HT-29 (cell line): ENCODE results near the gene SLX4IP. TPM values are rescaled to one million over a fixed set of nuclear protein-coding genes. Genes with fewer than 3 reads are reported as not detected.

Experiments
- DNase-seq: peaks from one replicate; pipeline ENCODE4 v3.0.0-alpha.2; 2015; ENCODE audit warnings: low spot score
- total RNA-seq: library from RNA; depleted of rRNA; stranded (reverse); fragments of >200 nt; shearing (Covaris generic); gene quantifications from 2 replicates; pipeline ENCODE4 v1.2.3, GENCODE V29; 2014

Gene SLX4IP
- total RNA-seq, 1 experiment from 2014 or later, result 1.4 TPM

GRCh38 chr20:10428008-10428407, 7.1 kb upstream of the SLX4IP start:
- DNase-seq, result no peak

GRCh38 chr20:10429443-10429981, 5.6 kb upstream of the SLX4IP start:
- no peak for DNase-seq

- no peak for DNase-seq
Measured at GRCh38 chr20:10430000-10430466, 5.1 kb upstream of the SLX4IP start.

- DNase-seq, result no peak
Measured at GRCh38 chr20:10430704-10431103, 4.4 kb upstream of the SLX4IP start.

- no peak for DNase-seq
Measured at GRCh38 chr20:10432079-10432478, 3.0 kb upstream of the SLX4IP start.

GRCh38 chr20:10433014-10433622, 2.0 kb upstream of the SLX4IP start:
- peak; percentile 32 for DNase-seq

GRCh38 chr20:10433623-10434466, 1.3 kb upstream of the SLX4IP start, which contains the start of gene MKKS:
Gene MKKS (minus strand): TSS chr20:10434222. CDS start chr20:10413514, 20,708 bp downstream.
- peak; percentile 91 for DNase-seq

- DNase-seq, result peak; percentile 97
Measured at GRCh38 chr20:10434467-10434831, 656 bp upstream of the SLX4IP start.

GRCh38 chr20:10436053-10436699, 1.1 kb downstream of the SLX4IP start:
- no peak for DNase-seq

- no peak for DNase-seq
Measured at GRCh38 chr20:10438217-10438616, 3.1 kb downstream of the SLX4IP start.

GRCh38 chr20:10443936-10444335, 8.8 kb downstream of the SLX4IP start:
- no peak for DNase-seq

GRCh38 chr20:10445758-10446157, 10.7 kb downstream of the SLX4IP start:
- DNase-seq, result no peak

GRCh38 chr20:10447028-10447427, 11.9 kb downstream of the SLX4IP start:
- DNase-seq, result peak; percentile 74

- no peak for DNase-seq
Measured at GRCh38 chr20:10448270-10449156, 13.4 kb downstream of the SLX4IP start.

- DNase-seq, result no peak
Measured at GRCh38 chr20:10449270-10449669, 14.2 kb downstream of the SLX4IP start.

- no peak for DNase-seq
Measured at GRCh38 chr20:10453241-10453640, 18.1 kb downstream of the SLX4IP start.

GRCh38 chr20:10454151-10454750, 19.1 kb downstream of the SLX4IP start:
- no peak for DNase-seq

GRCh38 chr20:10461495-10461894, 26.4 kb downstream of the SLX4IP start:
- DNase-seq, result no peak

GRCh38 chr20:10462516-10462915, 27.4 kb downstream of the SLX4IP start:
- no peak for DNase-seq

GRCh38 chr20:10463622-10464021, 28.5 kb downstream of the SLX4IP start:
- DNase-seq, result no peak

GRCh38 chr20:10465135-10465534, 30.0 kb downstream of the SLX4IP start:
- no peak for DNase-seq
